ENCODE measurements around the gene IFNL2.

GRCh38 chr19:39254531-39255345 is 13.5 kb upstream of the IFNL2 start:
- no peak for TF ChIP-seq CTCF (IDR thresholded peaks at IDR 0.05; ENCODE audit: low read depth, low read length)
- no peak for TF ChIP-seq EZH2phosphoT487 (IDR thresholded peaks at IDR 0.05; ENCODE audit: low read depth)

Measured in OCI-LY3 (cell line).